GM19452 (cell line): ENCODE measurements around the gene KLHL7.
"Not testable (repeated sequence)": the region's sequence is repeated elsewhere in the genome, so short reads cannot be mapped to it uniquely, and the experiment has no call there.

ENCODE experiments used
- ATAC-seq: cut with Tn5 transposase; IDR thresholded peaks from one replicate; pipeline ENCODE4 v1.9.1; 2021; ENCODE audit not compliant: unreplicated experiment

Gene KLHL7

GRCh38 chr7:23106823-23107663 is 1.5 kb downstream of the KLHL7 start:
- no peak for ATAC-seq

- ATAC-seq: no peak
Measured at GRCh38 chr7:23107781-23108180, 2.2 kb downstream of the KLHL7 start.

GRCh38 chr7:23108995-23109394 is 3.4 kb downstream of the KLHL7 start:
- no peak for ATAC-seq

- ATAC-seq: no peak
Measured at GRCh38 chr7:23109470-23109869, 3.9 kb downstream of the KLHL7 start.

GRCh38 chr7:23114896-23115295 is 9.3 kb downstream of the KLHL7 start:
- ATAC-seq: no peak

- ATAC-seq: no peak
Measured at GRCh38 chr7:23115991-23116390, 10.4 kb downstream of the KLHL7 start.

- ATAC-seq: no peak
Measured at GRCh38 chr7:23117841-23118240, 12.3 kb downstream of the KLHL7 start.

- ATAC-seq: no peak
Measured at GRCh38 chr7:23120106-23120505, 14.5 kb downstream of the KLHL7 start.

- ATAC-seq: no peak
Measured at GRCh38 chr7:23121165-23121564, 15.6 kb downstream of the KLHL7 start.

GRCh38 chr7:23123007-23123406 is 17.4 kb downstream of the KLHL7 start:
- ATAC-seq: no peak

- ATAC-seq: no peak
Measured at GRCh38 chr7:23123465-23123864, 17.9 kb downstream of the KLHL7 start.

GRCh38 chr7:23129036-23129435 is 23.5 kb downstream of the KLHL7 start:
- no peak for ATAC-seq

- ATAC-seq: not testable (repeated sequence)
Measured at GRCh38 chr7:23131799-23132198, 26.2 kb downstream of the KLHL7 start.

GRCh38 chr7:23133797-23134196 is 28.2 kb downstream of the KLHL7 start:
- no peak for ATAC-seq

- no peak for ATAC-seq
Measured at GRCh38 chr7:23135755-23136154, 30.2 kb downstream of the KLHL7 start.

GRCh38 chr7:23136216-23136615 is 30.6 kb downstream of the KLHL7 start:
- no peak for ATAC-seq

GRCh38 chr7:23157679-23158078 is 52.1 kb downstream of the KLHL7 start:
- no peak for ATAC-seq

- no peak for ATAC-seq
Measured at GRCh38 chr7:23158546-23158945, 53.0 kb downstream of the KLHL7 start.

- ATAC-seq: no peak
Measured at GRCh38 chr7:23161482-23161881, 55.9 kb downstream of the KLHL7 start.

GRCh38 chr7:23164846-23165245 is 59.3 kb downstream of the KLHL7 start:
- no peak for ATAC-seq

- no peak for ATAC-seq
Measured at GRCh38 chr7:23165316-23165715, 59.7 kb downstream of the KLHL7 start.

- no peak for ATAC-seq
Measured at GRCh38 chr7:23167691-23168090, 62.1 kb downstream of the KLHL7 start.
